Ovary (tissue), 3 donors: ENCODE results near the gene TENT4A.

Experiments used
- CTCF ChIP-seq, 3 donors: fragments of 450-650 bp in 2 of 3; fragments of 200-600 bp in 1 of 3; IDR thresholded peaks; one replicate each; pipeline versions ENCODE4 v1.5.1 to v1.8.0; 2016 to 2022; ENCODE audit warnings: antibody characterized with exemption in 3 of 3, mild to moderate bottlenecking in 1 of 3
- EP300 ChIP-seq: sonication (generic); formaldehyde crosslinking; IDR thresholded peaks from one replicate; pipeline ENCODE4 v1.6.1; 2017; ENCODE audit warnings: antibody characterized with exemption
- POLR2A ChIP-seq: fragments of 450-650 bp; IDR thresholded peaks from one replicate; pipeline ENCODE4 v1.6.1; 2017; ENCODE audit warnings: antibody characterized with exemption, mild to moderate bottlenecking, moderate library complexity
- donor health status: DM: no; HTN: no; CAD: no.

- TF ChIP-seq CTCF (IDR thresholded peaks at IDR 0.05) (no peak), POLR2A (no peak), EP300 (no peak)
These were observed 38.8 kb upstream of the TENT4A start for GRCh38 chr5:6674421-6674820.
